Measurements from ENCODE around the gene PATJ. TPM values are rescaled to one million over a fixed set of nuclear protein-coding genes. Genes with fewer than 3 reads are reported as not detected.
A peak's percentile ranks its signal among the peaks of the same experiment; 100 is the strongest.

The PATJ gene
- polyA plus RNA-seq, 2 donors, result 17.2 to 28.6 TPM

DNA sequence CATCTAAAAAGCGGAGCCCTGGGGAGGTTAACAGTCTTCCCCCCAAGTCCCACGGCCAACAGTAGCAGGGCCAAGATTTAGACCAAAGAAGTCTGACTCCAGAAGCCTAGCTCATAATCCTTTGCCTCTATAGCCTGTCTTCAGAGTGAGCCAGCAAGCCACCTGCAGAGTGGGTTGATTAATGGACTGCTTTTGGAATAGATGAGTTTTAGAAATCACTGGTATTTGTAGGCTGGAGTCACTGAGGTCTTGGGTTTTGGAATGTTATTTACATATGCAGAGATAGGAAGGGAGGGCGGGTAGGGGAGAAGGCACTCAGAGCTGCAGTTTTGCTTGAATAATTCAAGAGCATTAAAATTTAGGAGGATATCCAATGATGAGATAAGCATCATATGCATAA lies 361.6 kb downstream of the PATJ start:
- Histone ChIP-seq H3K27me3 (ENCODE audit: control insufficient read depth in 1 of 2, insufficient read depth in 2 of 2, low read length in 2 of 2) (no peaks in the 10 kb centered on the region), H3K27ac (ENCODE audit: low read depth in 2 of 2, low read length in 1 of 2) (no peak overlapping the region), H3K36me3 (ENCODE audit: control insufficient read depth in 2 of 2, insufficient read depth in 2 of 2, low read length in 1 of 2) (peaks cover 0 to 2% of the 10 kb centered on the region in 2 donors), H3K9me3 (ENCODE audit: control insufficient read depth in 2 of 2, insufficient read depth in 1 of 2, low read depth in 1 of 2, low read length in 1 of 2) (no peaks in the 10 kb centered on the region), H3K4me3 (ENCODE audit: low read depth in 1 of 2, low read length in 2 of 2) (no peak overlapping the region), H3K4me1 (ENCODE audit: control insufficient read depth in 2 of 2, insufficient read depth in 2 of 2, low read length in 1 of 2) (no peaks in the 10 kb centered on the region)
- 87 to 92% methylated on average over 3 of the region's 3 CpGs for WGBS, 2 donors

DNA sequence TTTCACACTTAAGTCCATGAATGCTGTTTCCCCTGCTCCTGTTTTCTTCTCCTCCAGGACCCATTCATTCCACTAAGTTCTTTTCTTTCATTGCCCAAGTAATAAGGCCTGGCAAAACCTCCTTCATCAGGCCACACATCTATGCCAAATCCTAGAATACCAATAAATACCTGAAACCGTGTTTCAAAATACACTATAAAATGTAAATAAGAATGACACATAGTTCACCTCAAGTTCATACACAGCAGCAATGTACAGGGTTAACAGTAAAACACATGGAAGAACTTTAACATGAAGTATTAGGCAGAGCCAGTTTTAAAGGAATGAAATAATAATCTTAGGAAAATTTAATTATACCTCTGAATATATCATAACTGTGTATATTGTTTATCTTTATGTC lies 365.6 kb downstream of the PATJ start:
- Histone ChIP-seq H3K36me3 (ENCODE audit: control insufficient read depth in 2 of 2, insufficient read depth in 2 of 2, low read length in 1 of 2) (no peaks in the 10 kb centered on the region), H3K27me3 (ENCODE audit: control insufficient read depth in 1 of 2, insufficient read depth in 2 of 2, low read length in 2 of 2) (no peaks in the 10 kb centered on the region), H3K27ac (ENCODE audit: low read depth in 2 of 2, low read length in 1 of 2) (no peak overlapping the region), H3K4me1 (ENCODE audit: control insufficient read depth in 2 of 2, insufficient read depth in 2 of 2, low read length in 1 of 2) (no peaks in the 10 kb centered on the region), H3K9me3 (ENCODE audit: control insufficient read depth in 2 of 2, insufficient read depth in 1 of 2, low read depth in 1 of 2, low read length in 1 of 2) (no peaks in the 10 kb centered on the region), H3K4me3 (ENCODE audit: low read depth in 1 of 2, low read length in 2 of 2) (no peak overlapping the region)
- WGBS, 2 donors, result 43 to 50% methylated on average over 1 of the region's 1 CpG

DNA sequence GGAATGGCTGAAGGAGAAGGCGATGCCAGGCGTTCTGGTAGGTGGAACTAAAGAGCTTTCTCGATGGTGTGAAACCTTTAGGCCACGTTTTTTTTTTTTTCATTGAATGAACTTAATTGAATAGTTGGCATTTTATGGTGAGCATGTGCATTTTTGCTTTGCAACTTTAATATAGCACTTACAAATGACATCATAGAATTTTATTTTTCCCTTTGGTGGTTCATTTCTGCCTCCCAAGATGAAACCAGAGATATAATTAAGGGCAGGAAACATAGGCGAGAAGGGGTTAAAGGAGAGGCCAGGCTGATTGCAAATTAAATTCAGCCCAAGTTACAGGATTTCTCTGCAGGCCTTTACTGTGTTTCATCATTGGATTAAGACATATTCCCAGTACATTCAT lies 366.8 kb downstream of the PATJ start:
- Histone ChIP-seq H3K36me3 (ENCODE audit: control insufficient read depth in 2 of 2, insufficient read depth in 2 of 2, low read length in 1 of 2) (no peaks in the 10 kb centered on the region), H3K9me3 (ENCODE audit: control insufficient read depth in 2 of 2, insufficient read depth in 1 of 2, low read depth in 1 of 2, low read length in 1 of 2) (no peaks in the 10 kb centered on the region), H3K27ac (ENCODE audit: low read depth in 2 of 2, low read length in 1 of 2) (no peak overlapping the region), H3K27me3 (ENCODE audit: control insufficient read depth in 1 of 2, insufficient read depth in 2 of 2, low read length in 2 of 2) (no peaks in the 10 kb centered on the region), H3K4me3 (ENCODE audit: low read depth in 1 of 2, low read length in 2 of 2) (no peak overlapping the region), H3K4me1 (ENCODE audit: control insufficient read depth in 2 of 2, insufficient read depth in 2 of 2, low read length in 1 of 2) (no peaks in the 10 kb centered on the region)
- 79 to 90% methylated on average over 5 of the region's 5 CpGs for WGBS, 2 donors

DNA sequence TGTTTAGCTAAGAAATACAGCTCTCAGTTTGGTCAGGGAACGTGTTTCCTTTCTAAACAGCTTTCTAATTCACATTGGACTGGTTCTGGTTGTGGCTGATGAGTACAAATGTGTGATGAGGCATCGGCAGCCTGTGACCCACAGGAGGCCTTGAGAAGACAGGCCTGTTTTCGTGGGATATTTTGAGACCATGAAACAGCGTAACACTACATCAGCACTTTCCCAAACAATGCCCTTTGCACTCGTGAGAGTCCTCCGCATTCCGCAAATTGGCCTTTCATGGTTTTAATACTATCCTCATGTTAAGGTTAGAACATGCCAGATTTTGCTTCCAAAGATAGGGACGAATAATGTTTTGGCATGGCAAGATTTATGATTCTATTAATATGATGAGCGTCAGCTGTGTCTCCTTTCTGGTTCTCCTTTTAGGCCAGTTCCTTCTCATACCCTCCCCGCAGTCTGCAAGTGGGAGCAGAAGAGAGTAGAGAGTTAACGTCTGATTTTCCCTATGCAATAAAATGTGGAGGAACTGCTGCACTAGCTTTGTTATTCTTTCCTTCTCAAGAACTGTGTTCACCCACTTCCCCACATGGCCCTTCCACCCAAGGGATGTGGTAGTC lies 368.0 kb downstream of the PATJ start:
- H3K36me3 ChIP-seq (ENCODE audit: control insufficient read depth in 2 of 2, insufficient read depth in 2 of 2, low read length in 1 of 2), result no peaks in the 10 kb centered on the region
- no peaks in the 10 kb centered on the region for H3K9me3 ChIP-seq (ENCODE audit: control insufficient read depth in 2 of 2, insufficient read depth in 1 of 2, low read depth in 1 of 2, low read length in 1 of 2)
- H3K4me1 ChIP-seq (ENCODE audit: control insufficient read depth in 2 of 2, insufficient read depth in 2 of 2, low read length in 1 of 2), result no peaks in the 10 kb centered on the region
- H3K27ac ChIP-seq (ENCODE audit: low read depth in 2 of 2, low read length in 1 of 2), result peak overlapping the region in 1 of 2 donors; percentile 8
- 79% methylated on average over 11 of the region's 11 CpGs for WGBS, 2 donors
- H3K27me3 ChIP-seq (ENCODE audit: control insufficient read depth in 1 of 2, insufficient read depth in 2 of 2, low read length in 2 of 2), result no peaks in the 10 kb centered on the region
- no peak overlapping the region for H3K4me3 ChIP-seq (ENCODE audit: low read depth in 1 of 2, low read length in 2 of 2)

DNA sequence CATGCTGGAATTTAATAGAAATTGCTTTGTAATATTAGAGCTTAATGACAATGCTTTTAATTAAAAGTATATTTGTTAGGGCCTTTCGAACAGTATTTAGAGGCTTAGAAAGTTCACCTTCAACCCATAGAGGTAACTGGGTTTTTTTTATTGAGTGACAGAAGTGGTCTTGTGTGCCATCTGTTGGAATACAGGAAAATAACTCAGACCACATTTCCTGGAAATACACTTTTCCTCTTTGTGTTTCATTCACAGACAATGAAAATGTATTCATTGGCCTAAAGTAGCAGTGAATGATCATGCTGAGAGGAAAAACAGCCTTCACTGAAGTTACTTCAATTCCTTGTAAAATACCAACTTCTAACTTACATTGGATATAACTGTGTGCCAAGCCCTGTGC lies 368.8 kb downstream of the PATJ start:
- Histone ChIP-seq H3K27me3 (ENCODE audit: control insufficient read depth in 1 of 2, insufficient read depth in 2 of 2, low read length in 2 of 2) (no peaks in the 10 kb centered on the region), H3K4me1 (ENCODE audit: control insufficient read depth in 2 of 2, insufficient read depth in 2 of 2, low read length in 1 of 2) (no peaks in the 10 kb centered on the region), H3K4me3 (ENCODE audit: low read depth in 1 of 2, low read length in 2 of 2) (no peak overlapping the region), H3K27ac (ENCODE audit: low read depth in 2 of 2, low read length in 1 of 2) (no peak overlapping the region), H3K9me3 (ENCODE audit: control insufficient read depth in 2 of 2, insufficient read depth in 1 of 2, low read depth in 1 of 2, low read length in 1 of 2) (no peaks in the 10 kb centered on the region), H3K36me3 (ENCODE audit: control insufficient read depth in 2 of 2, insufficient read depth in 2 of 2, low read length in 1 of 2) (no peaks in the 10 kb centered on the region)
- WGBS, 2 donors, result 96 to 98% methylated on average over 1 of the region's 1 CpG

DNA sequence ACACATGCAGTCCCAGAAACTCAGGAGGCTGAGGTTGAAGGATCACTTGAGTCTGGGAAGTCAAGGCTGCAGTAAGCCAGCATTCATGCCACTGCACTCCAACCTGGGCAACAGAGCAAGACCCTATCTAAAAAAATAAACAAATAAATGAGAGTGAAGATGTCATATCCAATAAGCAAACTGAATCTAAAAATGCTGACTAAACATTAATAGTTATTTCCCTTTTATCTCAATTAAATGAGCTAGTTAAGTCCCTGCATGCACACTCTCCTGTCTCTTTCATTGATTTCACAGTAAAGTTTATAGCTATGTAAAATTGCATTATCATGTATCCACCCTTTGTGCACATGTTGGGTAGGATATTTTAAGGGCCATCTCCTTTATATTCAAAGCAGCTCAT lies 371.2 kb downstream of the PATJ start:
- no peak overlapping the region for H3K4me3 ChIP-seq (ENCODE audit: low read depth in 1 of 2, low read length in 2 of 2)
- no peaks in the 10 kb centered on the region for H3K4me1 ChIP-seq (ENCODE audit: control insufficient read depth in 2 of 2, insufficient read depth in 2 of 2, low read length in 1 of 2)
- no peaks in the 10 kb centered on the region for H3K27me3 ChIP-seq (ENCODE audit: control insufficient read depth in 1 of 2, insufficient read depth in 2 of 2, low read length in 2 of 2)
- no peak overlapping the region for H3K27ac ChIP-seq (ENCODE audit: low read depth in 2 of 2, low read length in 1 of 2)
- H3K36me3 ChIP-seq (ENCODE audit: control insufficient read depth in 2 of 2, insufficient read depth in 2 of 2, low read length in 1 of 2), result no peaks in the 10 kb centered on the region
- no peaks in the 10 kb centered on the region for H3K9me3 ChIP-seq (ENCODE audit: control insufficient read depth in 2 of 2, insufficient read depth in 1 of 2, low read depth in 1 of 2, low read length in 1 of 2)

DNA sequence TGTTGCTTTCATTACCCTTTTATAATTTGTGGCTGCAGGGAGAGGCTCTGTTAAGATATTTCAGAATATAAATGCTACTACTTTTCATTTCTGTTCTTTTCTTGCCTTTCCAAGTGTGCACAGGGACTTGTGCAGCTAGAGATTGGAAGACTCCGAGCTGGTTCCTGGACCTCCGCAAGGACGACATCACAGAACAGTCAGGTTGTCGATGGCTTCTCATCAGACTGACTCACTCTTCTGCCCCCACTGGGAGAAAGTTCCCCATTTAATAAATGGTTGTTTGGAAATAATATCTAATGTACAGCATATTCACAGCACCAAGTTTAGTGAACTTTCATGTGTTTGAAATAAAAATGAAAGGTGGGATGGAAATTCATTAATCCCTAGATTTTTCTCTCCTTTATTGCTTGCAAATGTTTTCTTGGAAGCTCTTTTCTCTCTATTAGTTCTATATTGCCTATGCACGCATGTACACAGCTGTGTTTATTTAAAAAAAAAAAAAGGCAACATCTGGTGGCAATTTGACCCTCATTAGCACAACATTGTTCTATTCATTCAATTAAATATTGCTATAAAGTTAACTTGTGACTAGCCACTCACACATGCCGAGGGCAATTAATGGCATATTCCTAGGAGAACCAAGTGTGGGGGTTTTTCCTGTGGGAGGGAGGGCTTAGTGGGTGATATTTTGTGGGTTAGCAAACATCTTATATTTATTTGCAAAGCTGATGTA lies 374.9 kb downstream of the PATJ start:
- no peak overlapping the region for H3K4me3 ChIP-seq (ENCODE audit: low read depth in 1 of 2, low read length in 2 of 2)
- H3K36me3 ChIP-seq (ENCODE audit: control insufficient read depth in 2 of 2, insufficient read depth in 2 of 2, low read length in 1 of 2), result no peaks in the 10 kb centered on the region
- 89 to 90% methylated on average over 6 of the region's 6 CpGs for WGBS, 2 donors

DNA sequence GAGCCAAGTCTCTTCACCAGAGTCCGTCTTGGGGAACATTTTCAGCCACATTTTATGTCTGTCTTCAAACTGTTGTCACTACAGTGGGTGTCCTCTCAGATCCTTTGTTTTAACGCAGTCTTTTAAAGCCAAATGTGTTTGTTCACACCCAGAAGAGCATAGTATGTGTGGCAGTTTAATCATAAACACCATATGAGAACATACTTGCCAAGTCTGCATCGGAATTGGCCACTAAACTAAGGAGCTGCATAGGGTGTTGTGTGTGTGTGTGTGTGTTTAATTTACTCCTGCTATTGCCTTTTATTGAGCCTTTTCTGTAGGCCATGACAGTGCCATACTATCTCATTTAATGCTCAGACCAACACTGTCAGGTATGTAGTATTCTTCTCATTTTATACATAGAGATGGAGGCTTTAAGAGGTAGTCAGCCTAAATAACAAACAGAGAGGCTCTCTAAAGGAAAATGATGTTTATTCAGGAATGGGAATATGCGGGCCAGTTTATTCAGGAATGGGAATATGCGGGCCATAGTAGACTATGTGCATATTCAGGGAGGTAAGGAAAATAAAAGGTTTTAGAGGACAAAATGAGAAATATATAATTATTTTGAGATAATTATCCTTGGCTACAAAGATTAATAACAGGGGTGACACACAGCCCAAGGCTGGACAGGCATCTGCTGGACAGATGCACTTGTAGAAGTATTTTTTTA lies 384.5 kb downstream of the PATJ start:
- WGBS, 2 donors, result 88 to 90% methylated on average over 5 of the region's 5 CpGs
- peaks cover 3 to 4% of the 10 kb centered on the region in 2 donors for H3K36me3 ChIP-seq (ENCODE audit: control insufficient read depth in 2 of 2, insufficient read depth in 2 of 2, low read length in 1 of 2)

More for the DNA sequence above, 374.9 kb downstream of the PATJ start:
- Histone ChIP-seq H3K9me3 (ENCODE audit: control insufficient read depth in 2 of 2, insufficient read depth in 1 of 2, low read depth in 1 of 2, low read length in 1 of 2) (no peaks in the 10 kb centered on the region), H3K4me1 (ENCODE audit: control insufficient read depth in 2 of 2, insufficient read depth in 2 of 2, low read length in 1 of 2) (no peaks in the 10 kb centered on the region), H3K27me3 (ENCODE audit: control insufficient read depth in 1 of 2, insufficient read depth in 2 of 2, low read length in 2 of 2) (no peaks in the 10 kb centered on the region), H3K27ac (ENCODE audit: low read depth in 2 of 2, low read length in 1 of 2) (no peak overlapping the region)

DNA sequence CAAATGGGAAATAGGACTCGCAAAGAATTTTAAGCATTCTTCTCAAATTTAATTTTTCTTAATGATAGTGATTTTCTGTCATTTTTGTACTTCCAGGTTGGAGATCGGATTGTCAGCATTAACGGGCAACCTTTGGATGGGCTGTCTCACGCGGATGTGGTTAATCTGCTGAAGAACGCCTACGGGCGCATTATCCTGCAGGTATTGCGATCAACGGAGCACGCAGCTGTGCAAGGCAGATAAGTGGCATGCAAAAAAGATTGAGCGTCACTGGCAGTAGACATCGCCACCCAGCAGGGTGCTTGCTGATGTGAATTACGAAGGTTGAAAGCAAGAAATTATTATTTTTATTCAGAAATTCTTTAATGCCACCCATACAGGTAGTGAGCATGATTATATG lies 386.5 kb downstream of the PATJ start:
- H3K27me3 ChIP-seq (ENCODE audit: control insufficient read depth in 1 of 2, insufficient read depth in 2 of 2, low read length in 2 of 2), result no peaks in the 10 kb centered on the region
- H3K9me3 ChIP-seq (ENCODE audit: control insufficient read depth in 2 of 2, insufficient read depth in 1 of 2, low read depth in 1 of 2, low read length in 1 of 2), result no peaks in the 10 kb centered on the region
- 92 to 93% methylated on average over 14 of the region's 14 CpGs for WGBS, 2 donors
- no peaks in the 10 kb centered on the region for H3K4me1 ChIP-seq (ENCODE audit: control insufficient read depth in 2 of 2, insufficient read depth in 2 of 2, low read length in 1 of 2)
- H3K4me3 ChIP-seq (ENCODE audit: low read depth in 1 of 2, low read length in 2 of 2), result no peak overlapping the region
- no peak overlapping the region for H3K27ac ChIP-seq (ENCODE audit: low read depth in 2 of 2, low read length in 1 of 2)
- peaks cover 3 to 4% of the 10 kb centered on the region in 2 donors for H3K36me3 ChIP-seq (ENCODE audit: control insufficient read depth in 2 of 2, insufficient read depth in 2 of 2, low read length in 1 of 2)

More for the DNA sequence above, 384.5 kb downstream of the PATJ start:
- Histone ChIP-seq H3K27me3 (ENCODE audit: control insufficient read depth in 1 of 2, insufficient read depth in 2 of 2, low read length in 2 of 2) (no peaks in the 10 kb centered on the region), H3K9me3 (ENCODE audit: control insufficient read depth in 2 of 2, insufficient read depth in 1 of 2, low read depth in 1 of 2, low read length in 1 of 2) (no peaks in the 10 kb centered on the region), H3K4me3 (ENCODE audit: low read depth in 1 of 2, low read length in 2 of 2) (no peak overlapping the region), H3K27ac (ENCODE audit: low read depth in 2 of 2, low read length in 1 of 2) (no peak overlapping the region), H3K4me1 (ENCODE audit: control insufficient read depth in 2 of 2, insufficient read depth in 2 of 2, low read length in 1 of 2) (no peaks in the 10 kb centered on the region)
